Measurements from ENCODE around the gene GYG1. TPM values are rescaled to one million over a fixed set of nuclear protein-coding genes. Genes with fewer than 3 reads are reported as not detected.

Gene GYG1
- total and polyA plus RNA-seq, 4 donors, result 9.2 to 16.7 (median 13.4) TPM

- TF ChIP-seq EGR1 (IDR thresholded peaks at IDR 0.05; ENCODE audit: low read depth in 2 of 2) (no peak), MAX (IDR thresholded peaks at IDR 0.05) (no peak)
Measured at GRCh38 chr3:149023951-149024350, 32.6 kb downstream of the GYG1 start (continued).

- Histone ChIP-seq H3K27ac (ENCODE audit: low read depth in 1 of 2, low read length in 2 of 2) (no peak overlapping the region), H3K4me3 (ENCODE audit: low read depth in 1 of 3, low read length in 3 of 3) (no peak overlapping the region), H3K36me3 (ENCODE audit: control insufficient read depth in 4 of 4, insufficient read depth in 3 of 4, low read depth in 1 of 4, low read length in 3 of 4) (peaks cover 6 to 39% (median 28%) of the 10 kb centered on the region in 4 donors), H3K27me3 (ENCODE audit: control insufficient read depth in 4 of 4, insufficient read depth in 4 of 4, low read length in 3 of 4) (no peaks in the 10 kb centered on the region), H3K9ac (ENCODE audit: low read depth in 1 of 2, low read length in 2 of 2) (no peak overlapping the region), H3K9me3 (ENCODE audit: control insufficient read depth in 4 of 4, low read length in 3 of 4) (peaks cover 0 to 2% (median 0%) of the 10 kb centered on the region in 4 donors), H3K4me1 (ENCODE audit: control insufficient read depth in 4 of 4, insufficient read depth in 4 of 4, low read length in 3 of 4) (no peaks in the 10 kb centered on the region)
- TF ChIP-seq JUND (IDR thresholded peaks at IDR 0.05) (no peak), MAX (IDR thresholded peaks at IDR 0.05) (no peak), FOXA2 (IDR thresholded peaks at IDR 0.05) (no peak), RXRA (IDR thresholded peaks at IDR 0.05) (no peak), HNF4G (IDR thresholded peaks at IDR 0.05) (no peak), HNF4A (conservative IDR thresholded peaks at IDR 0.05) (no peak), CTCF (IDR thresholded peaks at IDR 0.05; ENCODE audit: low read depth, low read length, missing input control) (no peak), EGR1 (IDR thresholded peaks at IDR 0.05; ENCODE audit: low read depth in 2 of 2) (no peak), RAD21 (IDR thresholded peaks at IDR 0.05) (no peak), SP1 (IDR thresholded peaks at IDR 0.05) (no peak), ZBTB33 (IDR thresholded peaks at IDR 0.05) (no peak), YY1 (IDR thresholded peaks at IDR 0.05) (no peak), ATF3 (IDR thresholded peaks at IDR 0.05) (no peak)
- 87% methylated on average over 4 of the region's 4 CpGs for WGBS
- no peak for DNase-seq (ENCODE audit: low spot score)
Measured at GRCh38 chr3:149026718-149027117, 35.4 kb downstream of the GYG1 start.

GRCh38 chr3:149031096-149031495, 39.8 kb downstream of the GYG1 start:
- no peaks in the 10 kb centered on the region for H3K4me1 ChIP-seq (ENCODE audit: control insufficient read depth in 4 of 4, insufficient read depth in 4 of 4, low read length in 3 of 4)
- no peak overlapping the region for H3K27ac ChIP-seq (ENCODE audit: low read depth in 1 of 2, low read length in 2 of 2)
- peaks cover 1 to 12% (median 10%) of the 10 kb centered on the region in 4 donors for H3K36me3 ChIP-seq (ENCODE audit: control insufficient read depth in 4 of 4, insufficient read depth in 3 of 4, low read depth in 1 of 4, low read length in 3 of 4)
- no peak for DNase-seq (ENCODE audit: low spot score)
- no peaks in the 10 kb centered on the region for H3K9me3 ChIP-seq (ENCODE audit: control insufficient read depth in 4 of 4, low read length in 3 of 4)
- no peak overlapping the region for H3K4me3 ChIP-seq (ENCODE audit: low read depth in 1 of 3, low read length in 3 of 3)
- TF ChIP-seq RXRA (IDR thresholded peaks at IDR 0.05) (no peak), GABPA (IDR thresholded peaks at IDR 0.05 in 1 of 2, conservative IDR thresholded peaks at IDR 0.05 in 1 of 2) (no peak), NR2F2 (IDR thresholded peaks at IDR 0.05) (no peak), TAF1 (conservative IDR thresholded peaks at IDR 0.05) (no peak), SP1 (IDR thresholded peaks at IDR 0.05) (no peak), EGR1 (IDR thresholded peaks at IDR 0.05; ENCODE audit: low read depth in 2 of 2) (no peak), FOXA2 (IDR thresholded peaks at IDR 0.05) (no peak), ATF3 (IDR thresholded peaks at IDR 0.05) (no peak), ZBTB33 (IDR thresholded peaks at IDR 0.05) (no peak), CTCF (IDR thresholded peaks at IDR 0.05; ENCODE audit: low read depth, low read length, missing input control) (no peak), YY1 (IDR thresholded peaks at IDR 0.05) (no peak), JUND (IDR thresholded peaks at IDR 0.05) (no peak), MAX (IDR thresholded peaks at IDR 0.05) (no peak), HNF4G (IDR thresholded peaks at IDR 0.05) (no peak), HNF4A (conservative IDR thresholded peaks at IDR 0.05) (no peak), FOXA1 (IDR thresholded peaks at IDR 0.05) (no peak)
- no peak overlapping the region for H3K9ac ChIP-seq (ENCODE audit: low read depth in 1 of 2, low read length in 2 of 2)
- WGBS, result 96% methylated on average over 2 of the region's 2 CpGs
- H3K27me3 ChIP-seq (ENCODE audit: control insufficient read depth in 4 of 4, insufficient read depth in 4 of 4, low read length in 3 of 4), result no peaks in the 10 kb centered on the region

All from liver (tissue), 9 donors.